Tibial nerve (tissue), 4 donors: ENCODE data around the gene SEMA3C. TPM values are rescaled to one million over a fixed set of nuclear protein-coding genes. Genes with fewer than 3 reads are reported as not detected.
A peak's percentile ranks its signal among the peaks of the same experiment; 100 is the strongest.

Experiments
- DNase-seq, 2 donors: peaks; one replicate each; pipeline ENCODE4 v3.0.0-alpha.2; 2019; ENCODE audit warnings: low spot score in 2 of 2
- H3K27ac ChIP-seq, 4 donors: fragments of 200-600 bp; sonication (generic) in 3 of 4; one replicate each; pipeline ENCODE4 v1.5.1; 2017 to 2019; ENCODE audit warnings: mild to moderate bottlenecking in 1 of 4
- H3K27me3 ChIP-seq, 2 donors: fragments of 200-600 bp; sonication (generic) in 1 of 2; one replicate each; pipeline versions ENCODE4 v1.5.1 to v1.6.0; 2017 to 2019
- H3K36me3 ChIP-seq, 3 donors: fragments of 200-600 bp; sonication (generic); one replicate each; pipeline ENCODE4 v1.5.1; 2018 to 2019
- H3K4me1 ChIP-seq, 4 donors: fragments of 200-600 bp; sonication (generic) in 3 of 4; one replicate each; pipeline ENCODE4 v1.5.1; 2017 to 2019
- H3K4me3 ChIP-seq, 4 donors: fragments of 200-600 bp; sonication (generic) in 3 of 4; one replicate each; pipeline ENCODE4 v1.5.1; 2017 to 2019; ENCODE audit warnings: mild to moderate bottlenecking in 1 of 4, moderate library complexity in 1 of 4
- H3K9me3 ChIP-seq, 4 donors: fragments of 200-600 bp; sonication (generic) in 3 of 4; one replicate each; pipeline ENCODE4 v1.5.1; 2017 to 2019
- CTCF ChIP-seq, 5 experiments: fragments of 200-600 bp in 3 of 5; fragments of 450-650 bp in 2 of 5; sonication (generic) in 3 of 5; IDR thresholded peaks; one replicate each; pipeline ENCODE4 v1.5.1; 2016 to 2019; ENCODE audit warnings: antibody characterized with exemption in 5 of 5, mild to moderate bottlenecking in 3 of 5, moderate library complexity in 2 of 5
- EP300 ChIP-seq, 2 donors: sonication (generic); formaldehyde crosslinking; IDR thresholded peaks; one replicate each; pipeline ENCODE4 v1.6.1; 2017; ENCODE audit warnings: antibody characterized with exemption in 2 of 2, mild to moderate bottlenecking in 1 of 2
- POLR2A ChIP-seq, 2 donors: fragments of 450-650 bp; IDR thresholded peaks; one replicate each; pipeline ENCODE4 v1.6.1; 2017; ENCODE audit warnings: antibody characterized with exemption in 2 of 2, mild to moderate bottlenecking in 2 of 2, moderate library complexity in 2 of 2
- WGBS, 2 donors: methylation state at CpG; one replicate each; pipeline ENCODE4 v1.1.5; 2018; 5-methylcytosine and 5-hydroxymethylcytosine counted together
- total RNA-seq, 4 donors: library from RNA; depleted of rRNA; stranded (reverse); fragments of >200 nt; gene quantifications; one replicate each; pipeline ENCODE4 v1.1.0, GENCODE V29; 2016

Gene SEMA3C
- total RNA-seq, 4 donors from 2014 or later = 64.8 to 130 (median 118) TPM

GRCh38 chr7:80819503-80819902, 99.3 kb downstream of the SEMA3C start:
- TF ChIP-seq CTCF (IDR thresholded peaks at IDR 0.05) (no peak), POLR2A (IDR thresholded peaks at IDR 0.05) (no peak), EP300 (IDR thresholded peaks at IDR 0.05) (no peak)
- Histone ChIP-seq H3K9me3 (no peaks in the 10 kb centered on the region), H3K27ac (no peak overlapping the region), H3K36me3 (no peaks in the 10 kb centered on the region), H3K4me1 (peaks cover 0 to 11% (median 2%) of the 10 kb centered on the region in 4 donors), H3K4me3 (no peak overlapping the region), H3K27me3 (no peaks in the 10 kb centered on the region)
- no peak for DNase-seq

DNA sequence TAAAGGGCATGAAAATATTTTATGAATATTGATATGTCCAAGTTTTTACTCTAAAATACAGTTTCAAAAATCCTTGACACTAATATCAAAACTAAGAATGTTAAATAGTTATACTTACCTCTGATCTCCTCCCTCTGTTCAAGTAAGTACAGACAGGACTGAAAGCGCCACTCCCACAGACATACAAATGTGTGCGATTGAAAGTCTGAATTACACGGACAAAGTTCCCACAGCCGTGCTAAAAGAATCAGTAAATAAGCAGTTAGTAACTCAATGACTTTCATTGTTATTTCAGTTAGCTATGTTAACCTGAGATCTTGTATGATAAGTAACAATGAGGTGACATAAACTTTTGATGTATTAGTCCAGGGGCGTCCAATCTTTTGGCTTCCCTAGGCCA, 100.7 kb downstream of the SEMA3C start:
- DNase-seq = no peak
- Histone ChIP-seq H3K4me1 (peaks cover 0 to 6% (median 2%) of the 10 kb centered on the region in 4 donors), H3K36me3 (peaks cover 0 to 3% (median 0%) of the 10 kb centered on the region in 3 donors), H3K9me3 (no peaks in the 10 kb centered on the region), H3K27ac (no peak overlapping the region), H3K4me3 (no peak overlapping the region), H3K27me3 (no peaks in the 10 kb centered on the region)
- TF ChIP-seq EP300 (IDR thresholded peaks at IDR 0.05) = no peak
- no peak for TF ChIP-seq CTCF (IDR thresholded peaks at IDR 0.05)
- no peak for TF ChIP-seq POLR2A (IDR thresholded peaks at IDR 0.05)
- 70 to 74% methylated on average over 5 of the region's 5 CpGs for WGBS, 2 donors

- Histone ChIP-seq H3K9me3 (no peaks in the 10 kb centered on the region), H3K27me3 (no peaks in the 10 kb centered on the region), H3K36me3 (peaks cover 0 to 3% (median 0%) of the 10 kb centered on the region in 3 donors), H3K4me1 (peaks cover 0 to 6% (median 2%) of the 10 kb centered on the region in 4 donors), H3K4me3 (no peak overlapping the region), H3K27ac (no peak overlapping the region)
- 46 to 54% methylated on average over 2 of the region's 2 CpGs for WGBS, 2 donors
- TF ChIP-seq EP300 (IDR thresholded peaks at IDR 0.05) (no peak), POLR2A (IDR thresholded peaks at IDR 0.05) (no peak), CTCF (IDR thresholded peaks at IDR 0.05) (no peak)
- no peak for DNase-seq
Observed at GRCh38 chr7:80816806-80817205, 102.0 kb downstream of the SEMA3C start.

- no peak overlapping the region for H3K27ac ChIP-seq
- H3K4me3 ChIP-seq = no peak overlapping the region
- peaks cover 0 to 3% (median 0%) of the 10 kb centered on the region in 3 donors for H3K36me3 ChIP-seq
- WGBS, 2 donors = 89 to 90% methylated on average over 1 of the region's 1 CpG
- no peak for DNase-seq
- peaks cover 0 to 6% (median 2%) of the 10 kb centered on the region in 4 donors for H3K4me1 ChIP-seq
- no peaks in the 10 kb centered on the region for H3K27me3 ChIP-seq
- H3K9me3 ChIP-seq = no peaks in the 10 kb centered on the region
- TF ChIP-seq POLR2A (IDR thresholded peaks at IDR 0.05) (no peak), EP300 (IDR thresholded peaks at IDR 0.05) (peak in 1 of 2 donors; percentile 11)
Observed at GRCh38 chr7:80815733-80816132, 103.1 kb downstream of the SEMA3C start.

GRCh38 chr7:80809545-80809944, 109.3 kb downstream of the SEMA3C start:
- DNase-seq = no peak
- Histone ChIP-seq H3K36me3 (peaks cover 0 to 3% (median 0%) of the 10 kb centered on the region in 3 donors), H3K27me3 (no peaks in the 10 kb centered on the region), H3K9me3 (peaks cover 0 to 3% (median 0%) of the 10 kb centered on the region in 4 donors), H3K4me1 (peaks cover 0 to 11% (median 0%) of the 10 kb centered on the region in 4 donors), H3K4me3 (no peak overlapping the region), H3K27ac (no peak overlapping the region)
- TF ChIP-seq POLR2A (IDR thresholded peaks at IDR 0.05) (no peak), EP300 (IDR thresholded peaks at IDR 0.05) (no peak), CTCF (IDR thresholded peaks at IDR 0.05) (no peak)
- 100% methylated on average over 1 of the region's 1 CpG for WGBS, 2 donors
